HTR-8/SVneo (cell line): ENCODE measurements around the gene ARPC5.
"Not testable (repeated sequence)": the region's sequence is repeated elsewhere in the genome, so short reads cannot be mapped to it uniquely, and the experiment has no call there.

Experiments
- DNase-seq: peaks from one replicate; pipeline ENCODE4 v3.0.0; 2011; ENCODE audit warnings: low spot score, mixed read lengths; ENCODE audit not compliant: insufficient read length
- FAIRE-seq: peaks from 2 replicates; lab custom pipeline; 2011; peaks lifted over from hg19 to GRCh38; lab: Jason Lieb, UNC

ARPC5 gene

GRCh38 chr1:183618202-183618601, 17.4 kb downstream of the ARPC5 start:
- DNase-seq, FAIRE-seq: not testable (repeated sequence)

- not testable (repeated sequence) for DNase-seq, FAIRE-seq
These were observed 22.6 kb downstream of the ARPC5 start for GRCh38 chr1:183612975-183613374.

GRCh38 chr1:183612407-183612806, 23.2 kb downstream of the ARPC5 start:
- FAIRE-seq: no peak
- no peak for DNase-seq

- no peak for DNase-seq
- FAIRE-seq: no peak
These were observed 24.6 kb downstream of the ARPC5 start for GRCh38 chr1:183611021-183611420.

- no peak for FAIRE-seq
- no peak for DNase-seq
These were observed 25.7 kb downstream of the ARPC5 start for GRCh38 chr1:183609759-183610452.

GRCh38 chr1:183609313-183609712, 26.3 kb downstream of the ARPC5 start:
- FAIRE-seq (no peak), DNase-seq (no peak)

GRCh38 chr1:183607322-183607980, 28.1 kb downstream of the ARPC5 start:
- no peak for FAIRE-seq
- DNase-seq: no peak

GRCh38 chr1:183605904-183606303, 29.7 kb downstream of the ARPC5 start:
- no peak for DNase-seq
- no peak for FAIRE-seq

GRCh38 chr1:183604815-183605214, 30.8 kb downstream of the ARPC5 start:
- DNase-seq (no peak), FAIRE-seq (no peak)

GRCh38 chr1:183604038-183604808, 31.4 kb downstream of the ARPC5 start:
- FAIRE-seq (no peak), DNase-seq (peak; percentile 32)

GRCh38 chr1:183602510-183602909, 33.1 kb downstream of the ARPC5 start:
- FAIRE-seq (no peak), DNase-seq (no peak)

GRCh38 chr1:183600634-183601033, 34.9 kb downstream of the ARPC5 start:
- FAIRE-seq (no peak), DNase-seq (no peak)

GRCh38 chr1:183600136-183600535, 35.4 kb downstream of the ARPC5 start:
- FAIRE-seq (no peak), DNase-seq (no peak)

GRCh38 chr1:183598386-183598785, 37.2 kb downstream of the ARPC5 start:
- FAIRE-seq (no peak), DNase-seq (no peak)

- FAIRE-seq (no peak), DNase-seq (no peak)
These were observed 37.8 kb downstream of the ARPC5 start for GRCh38 chr1:183597656-183598347.

GRCh38 chr1:183596500-183596899, 39.1 kb downstream of the ARPC5 start:
- FAIRE-seq (no peak), DNase-seq (no peak)

- FAIRE-seq: no peak
These were observed 40.0 kb downstream of the ARPC5 start for GRCh38 chr1:183595537-183595936.

GRCh38 chr1:183593356-183593755, 42.2 kb downstream of the ARPC5 start:
- DNase-seq (no peak), FAIRE-seq (no peak)

More at GRCh38 chr1:183595537-183595936, 40.0 kb downstream of the ARPC5 start:
- no peak for DNase-seq

GRCh38 chr1:183592733-183593132, 42.9 kb downstream of the ARPC5 start:
- DNase-seq (no peak), FAIRE-seq (no peak)
